GM21786 (cell line): Measurements from ENCODE around the gene GLYATL1B.
"Not testable (repeated sequence)": the region's sequence is repeated elsewhere in the genome, so short reads cannot be mapped to it uniquely, and the experiment has no call there.

Experiments
- ATAC-seq: cut with Tn5 transposase; IDR thresholded peaks from one replicate; pipeline ENCODE4 v1.9.1; 2021; ENCODE audit not compliant: unreplicated experiment

GLYATL1B gene

DNA sequence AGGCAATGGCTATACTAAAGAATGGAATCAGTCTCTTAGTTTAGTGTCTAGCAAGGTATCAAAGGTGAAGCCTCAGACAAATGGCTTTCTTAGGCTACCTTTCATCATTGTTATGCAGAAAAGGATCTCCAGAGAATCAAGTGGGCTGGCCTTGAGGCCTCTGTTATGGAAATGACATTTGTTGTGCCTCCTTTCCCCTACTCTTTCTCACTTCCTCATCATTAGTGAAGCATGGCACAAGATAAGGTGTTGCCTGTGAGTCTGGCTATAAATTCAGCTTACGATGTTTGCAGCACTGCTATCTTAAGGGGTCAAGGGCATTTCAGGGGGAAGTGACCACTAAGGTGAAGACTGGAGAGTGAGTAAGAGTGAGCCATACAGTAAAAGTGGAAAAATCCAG, 9.1 kb downstream of the GLYATL1B start:
- peak; percentile 94 for ATAC-seq

GRCh38 chr11:59095972-59096575, 10.0 kb downstream of the GLYATL1B start:
- not testable (repeated sequence) for ATAC-seq

DNA sequence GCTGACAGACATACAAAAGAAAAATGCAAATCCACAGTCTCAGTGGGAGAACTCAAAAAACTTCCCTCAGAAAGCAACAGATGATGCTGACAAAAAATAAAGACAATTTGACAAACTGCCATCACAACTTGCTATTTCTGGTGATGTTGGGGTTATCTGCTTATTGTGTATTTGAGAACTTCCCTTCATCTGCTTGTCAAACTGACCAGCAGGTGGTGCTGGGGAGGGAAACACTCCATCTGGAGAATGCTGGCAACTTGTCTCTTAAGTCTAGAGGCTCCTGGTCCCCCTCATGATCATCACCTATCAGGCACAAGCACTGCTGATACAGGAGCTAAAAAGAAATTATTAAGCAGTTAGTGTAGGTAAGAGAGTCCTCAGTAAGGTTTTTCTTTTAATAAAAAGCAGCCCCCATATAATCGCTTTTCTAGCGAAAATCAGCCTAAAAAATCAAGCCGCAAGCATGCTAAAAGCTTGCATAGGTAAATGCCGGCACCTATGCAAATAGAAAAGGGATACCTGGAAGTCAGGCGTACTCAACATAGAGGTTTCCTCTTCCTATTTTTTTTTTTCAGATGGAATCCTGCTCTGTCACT, 11.1 kb downstream of the GLYATL1B start:
- peak; percentile 32 for ATAC-seq

- not testable (repeated sequence) for ATAC-seq
These were observed 11.8 kb downstream of the GLYATL1B start for GRCh38 chr11:59097938-59098337.

GRCh38 chr11:59102259-59102765, 16.2 kb downstream of the GLYATL1B start:
- ATAC-seq: peak; percentile 59

GRCh38 chr11:59106363-59107336, 20.5 kb downstream of the GLYATL1B start, which contains the start of gene FAM111B:
Gene FAM111B, plus strand, starts transcription at chr11:59107237. Its CDS starts 2,389 bp downstream, at chr11:59109626.
- peak; percentile 71 for ATAC-seq

- peak; percentile 33 for ATAC-seq
These were observed 21.6 kb downstream of the GLYATL1B start for GRCh38 chr11:59107721-59108120.

DNA sequence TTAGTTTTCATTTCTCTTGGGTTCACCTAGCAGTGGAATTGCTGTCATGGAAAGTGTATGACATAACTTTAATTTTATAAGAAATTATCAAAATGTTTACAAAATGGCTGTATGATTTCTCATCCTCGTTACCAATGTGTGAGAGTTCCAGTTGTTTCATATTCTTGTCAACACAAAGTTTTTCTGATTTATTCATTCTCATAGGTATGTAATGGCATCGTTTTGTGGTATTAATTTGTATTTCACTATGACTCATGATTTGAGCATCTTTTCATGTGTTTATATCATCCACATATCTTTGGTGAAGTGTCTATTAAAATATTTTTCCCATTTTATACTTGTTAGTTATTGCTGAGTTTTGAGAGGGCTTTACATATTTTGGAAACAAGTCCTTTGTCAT, 26.4 kb downstream of the GLYATL1B start:
- no peak for ATAC-seq

DNA sequence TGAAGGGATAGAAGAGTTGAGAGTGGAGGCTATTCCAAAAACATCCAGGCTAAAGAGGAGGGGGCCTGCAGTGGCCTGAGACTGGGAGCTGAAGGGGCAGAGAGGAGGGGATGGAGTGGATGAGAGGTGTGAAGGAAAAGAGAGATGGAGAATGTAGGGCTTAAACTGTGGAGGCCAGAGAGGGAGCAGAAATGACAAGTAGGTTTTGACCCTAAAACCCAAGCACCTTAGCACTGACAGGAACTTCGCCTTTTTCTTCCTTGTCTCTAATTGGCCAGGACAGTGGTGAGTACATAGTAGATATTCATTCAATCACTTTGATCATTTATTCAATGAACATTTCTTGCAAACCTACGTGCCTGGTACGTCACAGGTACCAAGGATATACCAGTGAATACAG, 28.2 kb downstream of the GLYATL1B start:
- ATAC-seq: no peak

DNA sequence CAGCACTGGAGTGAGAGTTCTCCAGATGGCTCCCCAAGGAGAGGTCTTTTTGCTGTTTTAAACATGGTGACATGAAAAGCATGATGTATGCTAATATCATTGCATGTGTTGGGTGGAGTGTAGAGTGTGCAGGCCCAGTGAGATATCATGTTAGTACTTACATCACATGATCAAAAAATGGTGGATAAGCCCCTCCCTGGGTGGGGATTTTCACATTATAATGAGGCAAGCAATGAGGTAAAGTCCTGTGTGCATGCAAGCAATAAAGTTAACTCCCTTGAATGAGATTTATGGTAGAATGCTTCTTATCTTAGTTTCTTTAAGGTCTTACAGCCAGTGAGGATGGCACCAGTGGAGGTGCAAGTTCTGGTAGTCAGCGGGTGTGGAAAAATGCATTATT, 29.4 kb downstream of the GLYATL1B start:
- no peak for ATAC-seq

DNA sequence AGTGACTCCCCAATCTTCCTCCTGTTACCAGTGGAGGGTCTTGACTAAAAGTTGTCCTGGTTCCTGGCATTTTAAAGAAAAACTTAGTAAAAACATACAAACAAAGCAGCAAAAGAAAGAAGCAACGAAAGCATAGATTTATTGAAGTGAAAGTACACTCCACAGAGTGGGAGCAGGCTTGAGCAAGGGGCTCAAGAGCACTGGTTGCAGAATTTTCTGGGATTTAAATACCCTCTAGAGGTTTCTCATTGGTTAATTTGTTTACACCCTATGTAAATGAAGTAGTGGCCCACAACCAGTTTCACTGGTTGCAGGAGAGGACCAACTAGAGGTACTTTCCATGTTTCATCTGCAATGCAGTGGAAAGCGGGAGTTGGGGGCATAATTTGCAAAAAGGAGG, 31.7 kb downstream of the GLYATL1B start:
- ATAC-seq: no peak

DNA sequence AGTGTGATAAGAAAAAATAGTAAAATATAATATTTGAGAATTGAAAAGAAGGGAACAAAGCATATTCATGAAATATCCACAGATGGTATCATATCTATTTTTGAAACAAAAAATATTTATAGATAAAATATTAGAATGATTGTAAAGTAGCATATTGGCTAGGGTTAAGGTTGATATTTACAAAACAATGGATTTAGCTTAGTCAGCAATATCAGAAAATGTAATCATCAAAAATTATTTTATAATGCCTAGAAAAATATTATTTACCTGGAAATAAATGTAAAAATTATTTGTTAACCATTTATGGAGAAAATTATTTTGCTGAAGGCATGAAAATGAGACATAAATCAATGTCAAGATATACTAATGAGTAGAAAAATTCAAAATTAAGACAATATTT, 33.7 kb downstream of the GLYATL1B start:
- no peak for ATAC-seq

DNA sequence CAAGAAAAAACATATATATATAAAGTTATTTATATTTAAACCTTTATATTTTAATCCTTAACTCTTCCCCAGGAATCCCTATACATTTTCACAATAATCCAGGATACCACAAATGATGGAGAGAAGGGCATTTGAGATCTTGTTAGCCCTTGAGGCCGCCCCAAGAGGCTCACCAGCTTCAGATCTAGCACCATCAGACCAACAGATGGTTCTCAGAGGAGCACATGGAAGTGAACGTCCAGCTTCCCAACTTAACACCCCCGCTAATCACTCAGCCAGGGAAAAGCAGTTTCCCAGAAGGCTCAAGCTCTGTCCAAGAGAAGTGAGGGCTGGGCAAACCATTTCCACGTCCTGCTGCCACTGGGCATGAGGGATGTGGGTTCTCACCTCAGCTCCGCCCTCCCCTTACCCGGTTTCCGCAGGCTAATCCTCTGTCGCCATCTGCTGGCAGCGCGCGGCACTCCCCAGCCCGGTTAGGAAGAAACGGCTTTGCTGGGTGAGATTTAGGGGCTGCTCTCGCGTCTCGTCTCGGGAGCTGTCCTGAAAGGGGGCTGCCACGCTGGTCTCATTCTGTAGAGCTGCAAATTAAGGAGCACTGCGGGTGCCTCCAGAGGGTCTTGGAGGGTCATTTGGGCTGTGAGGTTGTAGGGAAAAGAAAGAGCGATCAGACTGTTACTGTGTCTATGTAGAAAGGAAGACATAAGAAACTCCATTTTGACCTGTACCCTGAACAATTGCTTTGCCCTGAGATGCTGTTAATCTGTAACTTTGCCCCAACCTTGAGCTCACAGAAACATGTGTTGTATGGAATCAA, 49.7 kb downstream of the GLYATL1B start:
- peak; percentile 96 for ATAC-seq

DNA sequence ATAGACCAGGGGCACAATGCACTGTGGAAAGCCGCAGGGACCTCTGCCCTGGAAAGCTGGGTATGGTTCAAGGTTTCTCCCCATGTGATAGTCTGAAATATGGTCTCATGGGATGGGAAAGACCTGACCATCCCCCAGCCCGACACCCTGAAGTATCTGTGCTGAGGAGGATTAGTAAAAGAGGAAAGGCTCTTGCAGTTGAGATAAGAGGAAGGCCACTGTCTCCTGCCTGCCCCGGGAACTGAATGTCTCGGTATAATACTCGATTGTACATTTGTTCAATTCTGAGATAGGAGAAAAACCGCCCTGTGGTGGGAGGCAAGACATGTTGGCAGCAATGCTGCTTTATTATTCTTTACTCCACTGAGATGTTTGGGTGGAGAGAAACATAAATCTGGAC, 50.4 kb downstream of the GLYATL1B start:
- ATAC-seq: not testable (repeated sequence)

GRCh38 chr11:59137190-59137589, 51.1 kb downstream of the GLYATL1B start:
- ATAC-seq: no peak

- no peak for ATAC-seq
These were observed 52.5 kb downstream of the GLYATL1B start for GRCh38 chr11:59138643-59139042.

DNA sequence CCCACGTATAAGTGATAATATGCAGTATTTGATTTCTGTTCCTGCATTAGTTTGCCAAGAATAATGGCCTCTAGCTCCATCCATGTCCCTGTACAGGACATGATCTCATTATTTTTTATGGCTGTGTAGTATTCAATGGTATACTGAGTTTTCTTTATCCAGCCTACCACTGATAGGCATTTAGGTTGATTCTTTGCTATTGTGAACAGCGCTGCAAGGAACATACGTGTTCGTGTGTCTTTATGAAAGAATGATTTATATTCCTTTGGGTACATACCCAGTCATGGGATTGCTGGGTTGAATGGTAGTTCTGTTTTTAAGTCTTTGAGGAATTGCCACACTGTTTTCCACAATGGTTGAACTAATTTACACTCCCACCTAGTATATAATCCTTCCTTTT, 55.1 kb downstream of the GLYATL1B start:
- ATAC-seq: no peak

DNA sequence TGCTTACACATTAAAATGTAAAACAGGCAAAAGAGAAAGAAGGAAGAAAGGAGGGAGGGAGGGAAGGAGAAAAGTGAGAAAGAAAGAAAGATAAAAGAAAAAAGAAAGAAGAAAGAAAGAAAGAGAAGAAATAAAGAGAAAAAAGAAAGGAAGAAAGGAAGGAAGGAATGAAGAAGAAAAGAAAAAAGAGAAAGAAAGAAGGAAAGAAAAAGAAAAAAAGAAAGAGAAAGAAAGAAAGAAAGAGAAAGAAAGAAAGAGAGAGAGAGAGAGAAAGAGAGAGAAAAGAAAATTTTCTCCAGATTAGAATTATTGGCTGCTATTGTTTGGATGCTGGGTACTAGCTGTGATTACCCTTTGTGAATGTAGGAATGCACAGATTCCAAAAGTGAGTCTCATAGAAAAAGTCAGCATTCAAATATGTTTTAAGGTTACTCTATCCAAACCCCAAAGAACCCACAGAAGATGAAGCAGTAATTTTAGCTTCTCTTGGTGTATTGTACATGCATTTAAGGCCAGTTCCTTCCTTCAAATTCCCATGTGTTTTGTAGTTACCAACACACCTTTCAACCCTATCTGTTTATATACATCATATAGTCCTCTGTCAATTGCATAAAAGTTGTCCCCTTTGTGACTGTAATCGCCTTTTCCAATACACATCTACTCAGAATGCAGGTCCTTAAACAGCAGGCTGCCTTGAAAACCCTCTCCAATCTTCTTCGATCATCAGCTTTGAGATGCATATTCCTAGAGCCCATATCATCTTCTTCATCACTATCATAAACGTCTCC, 55.8 kb downstream of the GLYATL1B start:
- peak; percentile 0 for ATAC-seq

GRCh38 chr11:59142530-59143507, 56.7 kb downstream of the GLYATL1B start, which contains the start of gene FAM111A:
Gene FAM111A, plus strand, starts transcription at chr11:59142856. Its CDS starts 6,017 bp downstream, at chr11:59148873.
- peak; percentile 60 for ATAC-seq
